C4-2B (cell line): ENCODE measurements around the gene AGFG1.
A peak's percentile ranks its signal among the peaks of the same experiment; 100 is the strongest.

Experiments used
- H3K27ac ChIP-seq: fragments of 450-650 bp; 2 replicates; pipeline ENCODE4 v1.5.1; 2017
- ZFX ChIP-seq: fragments of 450-650 bp; IDR thresholded peaks from 2 replicates; pipeline ENCODE4 v1.6.1; 2017
- TF ChIP-seq, protein P1 (sequence below): fragments of 450-650 bp; conservative IDR thresholded peaks from 2 replicates; pipeline ENCODE4 v1.5.1; 2017; ENCODE audit warnings: mild to moderate bottlenecking

Gene AGFG1

GRCh38 chr2:227471924-227472264 lies at the start of gene AGFG1:
Gene AGFG1, plus strand, starts transcription at chr2:227472156. Its CDS starts 266 bp downstream, at chr2:227472422.
- no peak for TF ChIP-seq ZFX
- TF ChIP-seq, protein P1, sequence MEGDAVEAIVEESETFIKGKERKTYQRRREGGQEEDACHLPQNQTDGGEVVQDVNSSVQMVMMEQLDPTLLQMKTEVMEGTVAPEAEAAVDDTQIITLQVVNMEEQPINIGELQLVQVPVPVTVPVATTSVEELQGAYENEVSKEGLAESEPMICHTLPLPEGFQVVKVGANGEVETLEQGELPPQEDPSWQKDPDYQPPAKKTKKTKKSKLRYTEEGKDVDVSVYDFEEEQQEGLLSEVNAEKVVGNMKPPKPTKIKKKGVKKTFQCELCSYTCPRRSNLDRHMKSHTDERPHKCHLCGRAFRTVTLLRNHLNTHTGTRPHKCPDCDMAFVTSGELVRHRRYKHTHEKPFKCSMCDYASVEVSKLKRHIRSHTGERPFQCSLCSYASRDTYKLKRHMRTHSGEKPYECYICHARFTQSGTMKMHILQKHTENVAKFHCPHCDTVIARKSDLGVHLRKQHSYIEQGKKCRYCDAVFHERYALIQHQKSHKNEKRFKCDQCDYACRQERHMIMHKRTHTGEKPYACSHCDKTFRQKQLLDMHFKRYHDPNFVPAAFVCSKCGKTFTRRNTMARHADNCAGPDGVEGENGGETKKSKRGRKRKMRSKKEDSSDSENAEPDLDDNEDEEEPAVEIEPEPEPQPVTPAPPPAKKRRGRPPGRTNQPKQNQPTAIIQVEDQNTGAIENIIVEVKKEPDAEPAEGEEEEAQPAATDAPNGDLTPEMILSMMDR, result peak; percentile 93
- peak within 1 kb of the TSS; percentile 79 for H3K27ac ChIP-seq

GRCh38 chr2:227423656-227424499 lies 48.1 kb upstream of the AGFG1 start:
- TF ChIP-seq, protein P1, result no peak
- no peak for TF ChIP-seq ZFX
- H3K27ac ChIP-seq, result no peak overlapping the region

GRCh38 chr2:227428731-227429285 lies 43.1 kb upstream of the AGFG1 start:
- H3K27ac ChIP-seq, result no peak overlapping the region
- TF ChIP-seq ZFX, result no peak
- TF ChIP-seq, protein P1, result no peak

DNA sequence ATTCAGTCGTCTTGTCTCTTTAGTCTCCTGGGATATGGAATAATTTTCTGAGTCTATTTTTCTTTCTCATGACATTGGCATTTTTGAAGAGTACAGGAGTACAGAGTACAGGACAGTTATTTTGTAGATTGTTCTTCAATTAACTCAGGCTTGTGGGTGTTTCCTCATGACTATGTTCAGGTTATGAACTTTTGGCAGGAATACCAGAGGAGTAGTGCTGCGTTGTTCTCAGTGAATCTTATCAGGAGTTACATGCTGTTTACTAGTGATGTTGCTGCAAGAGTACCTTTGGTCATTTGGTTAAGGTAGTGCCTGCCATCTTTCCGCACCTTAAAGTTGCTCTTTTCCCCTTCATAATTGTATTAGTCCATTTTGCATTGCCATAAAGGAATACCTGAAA lies 41.3 kb upstream of the AGFG1 start:
- H3K27ac ChIP-seq, result no peak overlapping the region
- no peak for TF ChIP-seq ZFX
- TF ChIP-seq, protein P1, result no peak

DNA sequence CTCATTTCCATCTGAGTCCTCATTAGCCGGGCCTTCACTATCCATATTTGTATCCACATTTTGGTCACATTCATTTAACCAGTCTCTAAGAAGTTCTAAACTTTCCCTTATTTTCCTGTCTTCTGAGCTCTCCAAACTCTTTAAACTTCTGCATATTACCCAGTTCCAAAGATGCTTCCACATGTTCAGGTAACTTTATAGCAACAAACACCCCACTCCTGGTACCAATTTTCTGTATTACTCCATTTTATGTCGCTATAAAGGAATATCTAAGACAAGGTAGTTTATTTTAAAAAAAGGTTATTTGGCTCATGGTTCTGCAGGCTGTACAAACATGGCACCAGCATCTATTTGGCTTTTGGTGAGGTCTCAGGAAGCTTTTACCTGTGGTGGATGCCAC lies 38.8 kb upstream of the AGFG1 start:
- no peak overlapping the region for H3K27ac ChIP-seq
- no peak for TF ChIP-seq ZFX
- TF ChIP-seq, protein P1, result no peak

- H3K27ac ChIP-seq, result no peak overlapping the region
- TF ChIP-seq ZFX, result no peak
- TF ChIP-seq, protein P1, result no peak
Observed at GRCh38 chr2:227436436-227437174, 35.4 kb upstream of the AGFG1 start.

DNA sequence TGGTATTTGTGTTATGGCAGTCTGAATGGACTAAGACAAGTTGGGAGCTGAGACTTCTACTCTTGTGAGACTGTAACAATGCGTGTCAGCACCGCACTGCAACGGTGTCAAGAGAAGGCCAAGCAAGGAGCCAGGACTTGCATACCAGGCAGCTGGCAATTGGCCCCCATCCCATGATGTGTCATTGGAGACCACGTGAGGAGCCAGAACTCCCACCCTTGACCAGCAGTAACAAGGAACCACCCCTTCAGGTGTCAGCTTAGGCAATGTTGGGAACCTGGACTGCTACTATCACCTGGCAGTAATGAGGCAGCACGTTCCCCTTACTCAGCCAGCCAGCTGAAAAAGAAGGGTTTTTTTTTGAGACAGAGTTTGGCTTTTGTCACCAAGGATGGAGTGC lies 32.7 kb upstream of the AGFG1 start:
- TF ChIP-seq, protein P1, result no peak
- TF ChIP-seq ZFX, result no peak
- no peak overlapping the region for H3K27ac ChIP-seq
